ENCODE data around the gene TMEM121B. TPM values are rescaled to one million over a fixed set of nuclear protein-coding genes. Genes with fewer than 3 reads are reported as not detected.

The TMEM121B gene
- total and polyA plus RNA-seq, 2 of the 13 experiments (the other 11 are each of a cell fraction or from before 2014, with no cell fraction given) = not detected

- ChIA-PET POLR2A (no interaction called here), CTCF (ENCODE audit: low intra/inter-chr PET ratio, low total read pairs) (no interaction called here)
- Histone ChIP-seq H3K4me2 (ENCODE audit: low read depth, low read length) (no peak overlapping the region), H3K27me3 (ENCODE audit: control insufficient read depth in 1 of 2, insufficient read depth in 2 of 2, low read length in 2 of 2) (peaks cover 0 to 5% of the 10 kb centered on the region in 2 experiments; a peak in 1 of 5 replicates), H3K27ac (ENCODE audit: extremely low read length, insufficient read depth, low read length) (no peak overlapping the region), H4K20me1 (ENCODE audit: insufficient read depth, low read length) (no peaks in the 10 kb centered on the region), H3K4me1 (ENCODE audit: insufficient read depth, low read length) (no peaks in the 10 kb centered on the region), H3K4me3 (replicated peaks in 1 of 3; ENCODE audit: insufficient read depth in 1 of 3, low read depth in 2 of 3, low read length in 3 of 3) (no peak overlapping the region), H3K9me3 (ENCODE audit: low read length) (no peaks in the 10 kb centered on the region), H3K79me2 (ENCODE audit: insufficient read depth, low read length) (no peaks in the 10 kb centered on the region), H3K36me3 (replicated peaks in 1 of 2; ENCODE audit: control insufficient read depth in 1 of 2, insufficient read depth in 2 of 2, low read length in 2 of 2) (peaks cover 0 to 4% of the 10 kb centered on the region in 2 experiments; a peak in 2 of 5 replicates), H3K9ac (ENCODE audit: insufficient read depth, low read depth, low read length) (no peak overlapping the region), H2AFZ (ENCODE audit: low read length) (no peak overlapping the region)
- intact Hi-C loops (cut with micrococcal nuclease; ENCODE audit: unreplicated experiment) (no loop called here), in situ Hi-C loops (cut with HindIII; ENCODE audit: extremely low pct_ligation_motif_present, low pct_unique_long_range_greater_than_20kb) (no loop called here)
- DNase-seq (ENCODE audit: low spot score) (no peak), ATAC-seq (no peak), FAIRE-seq (no peak)
- no TSS peak for BruUV-seq (replicated peaks)
- TF ChIP-seq TCF12 (IDR thresholded peaks at IDR 0.05) (no peak), TCF12 (CRISPR knock-in tag; IDR thresholded peaks at IDR 0.05) (no peak), ZNF230 (CRISPR knock-in tag; IDR thresholded peaks at IDR 0.05) (no peak), TSC22D2 (CRISPR knock-in tag; IDR thresholded peaks at IDR 0.05; ENCODE audit: borderline replicate concordance) (no peak), ZNF615 (CRISPR knock-in tag; IDR thresholded peaks at IDR 0.05; ENCODE audit: borderline replicate concordance) (no peak), ZFP36 (IDR thresholded peaks at IDR 0.05; ENCODE audit: borderline replicate concordance, low read depth, low read length, partially characterized antibody) (no peak), PHB2 (IDR thresholded peaks at IDR 0.05; ENCODE audit: partially characterized antibody) (no peak), ZNF605 (CRISPR knock-in tag; IDR thresholded peaks at IDR 0.05) (no peak), SMARCC2 (IDR thresholded peaks at IDR 0.05) (no peak)
- TF ChIP-seq, protein P1, sequence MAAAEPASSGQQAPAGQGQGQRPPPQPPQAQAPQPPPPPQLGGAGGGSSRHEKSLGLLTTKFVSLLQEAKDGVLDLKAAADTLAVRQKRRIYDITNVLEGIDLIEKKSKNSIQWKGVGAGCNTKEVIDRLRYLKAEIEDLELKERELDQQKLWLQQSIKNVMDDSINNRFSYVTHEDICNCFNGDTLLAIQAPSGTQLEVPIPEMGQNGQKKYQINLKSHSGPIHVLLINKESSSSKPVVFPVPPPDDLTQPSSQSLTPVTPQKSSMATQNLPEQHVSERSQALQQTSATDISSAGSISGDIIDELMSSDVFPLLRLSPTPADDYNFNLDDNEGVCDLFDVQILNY (CRISPR knock-in tag; conservative IDR thresholded peaks at IDR 0.05) = no peak
- 100% methylated on average over 3 of the region's 66 CpGs for WGBS (ENCODE audit: low lambda C conversion rate)
Observed at GRCh38 chr22:17108256-17109112, 12.7 kb downstream of the TMEM121B start.
